Lung (tissue), 12 donors: Measurements from ENCODE around the gene SEPTIN1. TPM values are rescaled to one million over a fixed set of nuclear protein-coding genes. Genes with fewer than 3 reads are reported as not detected.
A peak's percentile ranks its signal among the peaks of the same experiment; 100 is the strongest.

Source experiments
- ATAC-seq: fragments of 200-7000 bp; cut with Tn5 transposase; one replicate; pipeline ENCODE4 v1.9.1; 2020; ENCODE audit warnings: moderate number of reproducible peaks; ENCODE audit not compliant: insufficient read depth, low FRiP score
- DNase-seq, 3 donors: peaks; one replicate each; pipeline ENCODE4 v3.0.0-alpha.2; 2013 to 2017
- H3K27ac ChIP-seq, 2 donors: one replicate each; pipeline ENCODE4 v1.5.1; 2013; ENCODE audit warnings: mild to moderate bottlenecking in 2 of 2, moderate library complexity in 2 of 2, control low read depth in 1 of 2, inconsistent platforms in 1 of 2, low read depth in 1 of 2, low read length in 1 of 2
- H3K27me3 ChIP-seq, 3 donors: one replicate each; pipeline ENCODE4 v1.5.1; 2013; ENCODE audit warnings: low read length in 2 of 3; ENCODE audit not compliant: control insufficient read depth in 3 of 3, insufficient read depth in 3 of 3
- H3K36me3 ChIP-seq, 4 donors: one replicate each; pipeline ENCODE4 v1.5.1; 2013; ENCODE audit warnings: low read length in 4 of 4, mild to moderate bottlenecking in 1 of 4, moderate library complexity in 1 of 4; ENCODE audit not compliant: control insufficient read depth in 4 of 4, insufficient read depth in 4 of 4
- H3K4me1 ChIP-seq, 5 donors: one replicate each; pipeline ENCODE4 v1.5.1; 2013; ENCODE audit warnings: low read length in 5 of 5, mild to moderate bottlenecking in 2 of 5, moderate library complexity in 1 of 5; ENCODE audit not compliant: control insufficient read depth in 5 of 5, insufficient read depth in 5 of 5
- H3K4me3 ChIP-seq: one replicate; pipeline ENCODE4 v1.5.1; 2013; ENCODE audit warnings: mild to moderate bottlenecking, control low read depth, moderate library complexity
- H3K9ac ChIP-seq, 2 donors: one replicate each; pipeline ENCODE4 v1.5.1; 2013; ENCODE audit warnings: low read length in 2 of 2, control low read depth in 1 of 2; ENCODE audit not compliant: insufficient read depth in 1 of 2
- H3K9me3 ChIP-seq, 4 donors: one replicate each; pipeline ENCODE4 v1.5.1; 2013; ENCODE audit warnings: low read length in 3 of 4, mild to moderate bottlenecking in 1 of 4, moderate library complexity in 1 of 4; ENCODE audit not compliant: control insufficient read depth in 4 of 4, insufficient read depth in 3 of 4
- CTCF ChIP-seq: IDR thresholded peaks from 2 replicates; pipeline ENCODE4 v1.5.1; 2012; ENCODE audit warnings: mild to moderate bottlenecking; ENCODE audit errors: control extremely low read depth, extremely low read depth
- WGBS, 2 donors: extraction: QIAGEN DNeasy Blood & Tissue Kit; methylation state at CpG; one replicate each; pipeline ENCODE4 v1.1.7; 2013; 5-methylcytosine and 5-hydroxymethylcytosine counted together
- polyA plus RNA-seq, 2 donors: library from polyadenylated mRNA; stranded (reverse); fragments of 200-250 nt; gene quantifications; one replicate each; pipeline ENCODE4 v1.2.1, GENCODE V29; 2013
- total RNA-seq, 2 donors: library from RNA; depleted of rRNA in 1 of 2; stranded (reverse); fragments of >200 nt in 1 of 2; gene quantifications; one replicate each; pipeline ENCODE4 v1.2.1, GENCODE V29; 2014 to 2021
- donor health status: control.
- donor health status: control.
- donor health status: Bipolar disorder and iron deficiency.
- donor health status: healthy.
- donor health status: DM: yes; HTN: yes; CAD: no.

SEPTIN1 gene
- total and polyA plus RNA-seq, 4 donors = 3.3 to 7.3 (median 5.2) TPM

GRCh38 chr16:30356401-30357084 lies 25.8 kb downstream of the SEPTIN1 start:
- Histone ChIP-seq H3K4me1 (peaks cover 5 to 30% (median 8%) of the 10 kb centered on the region in 5 donors), H3K9me3 (no peaks in the 10 kb centered on the region), H3K4me3 (no peak overlapping the region), H3K27ac (peak overlapping the region in 1 of 2 donors; percentile 97), H3K36me3 (peaks cover 0 to 49% (median 17%) of the 10 kb centered on the region in 4 donors), H3K27me3 (no peaks in the 10 kb centered on the region), H3K9ac (no peak overlapping the region)
- DNase-seq (no peak), ATAC-seq (no peak)
- 73 to 78% methylated on average over 12 of the region's 12 CpGs for WGBS, 2 donors
- TF ChIP-seq CTCF = no peak

- Histone ChIP-seq H3K4me1 (peaks cover 5 to 30% (median 8%) of the 10 kb centered on the region in 5 donors), H3K9ac (peak overlapping the region; percentile 83 to 90), H3K27me3 (no peaks in the 10 kb centered on the region), H3K27ac (peak overlapping the region; percentile 84 to 97), H3K9me3 (no peaks in the 10 kb centered on the region), H3K36me3 (peaks cover 0 to 51% (median 18%) of the 10 kb centered on the region in 4 donors), H3K4me3 (peak overlapping the region; percentile 68)
- WGBS, 2 donors = 46 to 52% methylated on average over 7 of the region's 7 CpGs
- ATAC-seq = no peak
- DNase-seq = no peak
- no peak for TF ChIP-seq CTCF
These were observed 26.4 kb downstream of the SEPTIN1 start for GRCh38 chr16:30355954-30356308.

GRCh38 chr16:30355144-30355953 lies 27.0 kb downstream of the SEPTIN1 start, which contains the start of gene CD2BP2:
CD2BP2 (minus strand) TSS chr16:30355308; CDS start chr16:30354681, 627 bp downstream.
- peak; percentile 90 for ATAC-seq
- no peaks in the 10 kb centered on the region for H3K27me3 ChIP-seq
- H3K9me3 ChIP-seq = no peaks in the 10 kb centered on the region
- WGBS, 2 donors = 0% methylated on average over 45 of the region's 45 CpGs
- DNase-seq = peak; percentile 98 to 100 (median 100)
- no peak for TF ChIP-seq CTCF
- peaks cover 0 to 55% (median 18%) of the 10 kb centered on the region in 4 donors for H3K36me3 ChIP-seq
- H3K4me3 ChIP-seq = peak within 1 kb of the TSS; percentile 79
- peak within 1 kb of the TSS; percentile 94 to 97 for H3K27ac ChIP-seq
- H3K4me1 ChIP-seq = peaks cover 5 to 30% (median 8%) of the 10 kb centered on the region in 5 donors
- peak within 1 kb of the TSS; percentile 83 to 90 for H3K9ac ChIP-seq
